GM12873 (cell line): ENCODE data around the gene AATF.

Experiments
- CTCF ChIP-seq: IDR thresholded peaks from 2 replicates; pipeline ENCODE4 v1.5.1; 2012; ENCODE audit warnings: low read depth, mild to moderate bottlenecking, moderate library complexity, low read length, control low read depth; ENCODE audit not compliant: insufficient read depth; ENCODE audit errors: missing control alignments

Gene AATF

GRCh38 chr17:36939802-36940312 lies 8.9 kb upstream of the AATF start:
- TF ChIP-seq CTCF = no peak

- no peak for TF ChIP-seq CTCF
Observed at GRCh38 chr17:36940313-36941264, 8.2 kb upstream of the AATF start.

- TF ChIP-seq CTCF = no peak
Observed at GRCh38 chr17:36941265-36942010, 7.3 kb upstream of the AATF start.

GRCh38 chr17:36942019-36942599 lies 6.6 kb upstream of the AATF start:
- TF ChIP-seq CTCF = no peak

GRCh38 chr17:36942631-36943125 lies 6.1 kb upstream of the AATF start:
- TF ChIP-seq CTCF = no peak

GRCh38 chr17:36943250-36944191 lies 5.2 kb upstream of the AATF start:
- TF ChIP-seq CTCF = no peak
